Endothelial cell of umbilical vein (primary cell): ENCODE data around the gene EMCN. TPM values are rescaled to one million over a fixed set of nuclear protein-coding genes. Genes with fewer than 3 reads are reported as not detected.

Experiments used
- BruUV-seq: library from RNA; stranded (reverse); fragments of 400-500 nt; replicated peaks from 2 replicates; lab custom pipeline; 2021; lab: Mats Ljungman, UMichigan
- CTCF ChIA-PET: fragments of 300-600, 350-600 bp; sonication (Branson Sonifier 250); formaldehyde crosslinking; loops from one replicate; lab custom pipeline; 2021; ENCODE audit warnings: antibody characterized with exemption, inconsistent platforms; lab: Charles Lee
- POLR2A ChIA-PET: fragments of 300-600, 350-600 bp; sonication (Branson Sonifier 250); formaldehyde crosslinking; loops from one replicate; lab custom pipeline; 2021; ENCODE audit warnings: antibody characterized with exemption, inconsistent platforms; lab: Charles Lee
- DNase-seq: peaks from one replicate; pipeline ENCODE4 v3.0.0-alpha.2; 2011; ENCODE audit warnings: low read depth, low spot score
- FAIRE-seq: peaks from 2 replicates; lab custom pipeline; 2011; peaks lifted over from hg19 to GRCh38; lab: Jason Lieb, UNC
- H2AFZ ChIP-seq: 2 replicates; pipeline ENCODE4 v1.6.0; 2012; ENCODE audit warnings: low read depth, low read length, control low read depth, inconsistent platforms
- H3K27ac ChIP-seq: 2 replicates; pipeline ENCODE4 v1.5.1; 2011; ENCODE audit warnings: low read depth, mild to moderate bottlenecking, control low read depth, low read length, moderate library complexity; ENCODE audit not compliant: insufficient read depth
- H3K27me3 ChIP-seq, 2 experiments: 2 replicates each; pipeline versions ENCODE4 v1.6.0 to v1.6.1; 2011; ENCODE audit warnings: low read length in 2 of 2, mixed read lengths in 1 of 2; ENCODE audit not compliant: control insufficient read depth in 2 of 2, insufficient read depth in 2 of 2
- H3K36me3 ChIP-seq, 2 experiments: 2 replicates in 1 of 2; 3 replicates in 1 of 2; pipeline ENCODE4 v1.5.1; 2011; ENCODE audit warnings: low read length in 2 of 2, mild to moderate bottlenecking in 1 of 2, moderate library complexity in 1 of 2; ENCODE audit not compliant: control insufficient read depth in 2 of 2, insufficient read depth in 2 of 2; ENCODE audit errors: extremely low read depth in 1 of 2
- H3K4me1 ChIP-seq: 3 replicates; pipeline ENCODE4 v1.5.1; 2011; ENCODE audit warnings: mild to moderate bottlenecking, low read length; ENCODE audit not compliant: control insufficient read depth, insufficient read depth; ENCODE audit errors: extremely low read depth
- H3K4me2 ChIP-seq: 2 replicates; pipeline ENCODE4 v1.6.1; 2011; ENCODE audit warnings: low read length, control low read depth, mixed read lengths; ENCODE audit not compliant: insufficient read depth
- H3K4me3 ChIP-seq, 3 experiments: fragments of 200-600 bp in 1 of 3; sonication (generic), shearing (Covaris generic) in 1 of 3; replicated peaks in 1 of 3; 2 replicates each; pipeline ENCODE4 v1.5.1; 2011 to 2016; ENCODE audit warnings: control low read depth in 3 of 3, low read length in 3 of 3, mild to moderate bottlenecking in 2 of 3, inconsistent platforms in 1 of 3, low read depth in 1 of 3, moderate library complexity in 1 of 3; ENCODE audit not compliant: insufficient read depth in 1 of 3
- H3K79me2 ChIP-seq: 2 replicates; pipeline ENCODE4 v1.6.0; 2012; ENCODE audit warnings: low read length, inconsistent platforms; ENCODE audit not compliant: control insufficient read depth, insufficient read depth
- H3K9ac ChIP-seq: replicated peaks from 2 replicates; pipeline ENCODE3; 2011; ENCODE audit warnings: low read length, control low read depth; ENCODE audit not compliant: insufficient read depth; ENCODE audit errors: extremely low read depth
- H3K9me1 ChIP-seq: replicated peaks from 3 replicates; pipeline ENCODE4 v1.6.0; 2011; ENCODE audit warnings: mild to moderate bottlenecking, low read length; ENCODE audit not compliant: control insufficient read depth, insufficient read depth; ENCODE audit errors: extremely low read depth
- H3K9me3 ChIP-seq: replicated peaks from 2 replicates; pipeline ENCODE4 v1.5.1; 2012; ENCODE audit warnings: low read length, inconsistent platforms; ENCODE audit not compliant: control insufficient read depth, insufficient read depth
- H4K20me1 ChIP-seq: replicated peaks from 2 replicates; pipeline ENCODE3; 2011; ENCODE audit warnings: mild to moderate bottlenecking, low read length; ENCODE audit not compliant: control insufficient read depth, insufficient read depth; ENCODE audit errors: extremely low read depth
- EZH2 ChIP-seq: IDR thresholded peaks from 2 replicates; pipeline ENCODE4 v1.6.1; 2012; ENCODE audit warnings: borderline replicate concordance, low read depth, mild to moderate bottlenecking, moderate library complexity, low read length, inconsistent platforms; ENCODE audit not compliant: severe bottlenecking
- FOS ChIP-seq: IDR thresholded peaks from 2 replicates; pipeline ENCODE4 v1.6.1; 2011; ENCODE audit warnings: mild to moderate bottlenecking, low read length, moderate library complexity, borderline replicate concordance; ENCODE audit not compliant: insufficient read depth
- GATA2 ChIP-seq: IDR thresholded peaks from 2 replicates; pipeline ENCODE4 v1.7.0; 2011; ENCODE audit warnings: low read depth, mild to moderate bottlenecking, moderate library complexity, mixed read lengths, low read length; ENCODE audit not compliant: insufficient read length, insufficient read depth
- JUN ChIP-seq: IDR thresholded peaks from 2 replicates; pipeline ENCODE4 v1.6.1; 2011; ENCODE audit warnings: borderline replicate concordance, low read depth; ENCODE audit not compliant: insufficient read length, insufficient read depth
- MYC ChIP-seq: IDR thresholded peaks from one replicate; pipeline ENCODE4 v1.6.1; 2011; ENCODE audit warnings: mild to moderate bottlenecking, low read depth, low read length
- POLR2A ChIP-seq: IDR thresholded peaks from 2 replicates; pipeline ENCODE4 v1.6.1; 2012; ENCODE audit warnings: low read depth, mild to moderate bottlenecking, control low read depth, low read length
- POLR2AphosphoS5 ChIP-seq: IDR thresholded peaks from 2 replicates; pipeline ENCODE4 v1.6.1; 2012; ENCODE audit warnings: low read depth, mild to moderate bottlenecking, control low read depth, low read length, moderate library complexity; ENCODE audit not compliant: insufficient read depth
- dilution Hi-C: fragments of 300-500 bp; cut with MboI; formaldehyde crosslinking; loops from one replicate; pipeline ENCODE4 v1.15.0; 2019; ENCODE audit warnings: low sequenced_read_pairs; ENCODE audit not compliant: extremely low pct_ligation_motif_present
- intact Hi-C: fragments of 100-400 bp; cut with micrococcal nuclease; formaldehyde crosslinking; loops from one replicate; pipeline ENCODE4 v1.10.0; 2022
- polyA plus RNA-seq, 4 experiments: library from polyadenylated mRNA; depleted of rRNA in 3 of 4; stranded (reverse) in 3 of 4; unstranded in 1 of 4; fragments of >200 nt; gene quantifications; 2 replicates each; pipeline versions ENCODE4 v1.2.1 to v1.2.3, GENCODE V29; 2011 to 2012; ENCODE audit warnings: missing spikeins in 1 of 4
- total RNA-seq: library from RNA; stranded (reverse); gene quantifications from 2 replicates; pipeline ENCODE4 v1.2.3, GENCODE V29; 2021
- TF ChIP-seq, protein P1 (sequence below), 2 donors: IDR thresholded peaks; 1 replicate in 1 of 2; 2 replicates in 1 of 2; pipeline ENCODE4 v1.5.1; 2011; ENCODE audit warnings: low read length in 2 of 2, mild to moderate bottlenecking in 2 of 2, moderate library complexity in 2 of 2, control low read depth in 1 of 2, inconsistent platforms in 1 of 2, low read depth in 1 of 2; ENCODE audit not compliant: insufficient read depth in 1 of 2; ENCODE audit errors: extremely low read depth in 1 of 2
- TF ChIP-seq, protein P2 (sequence below): IDR thresholded peaks from 2 replicates; pipeline ENCODE4 v1.6.1; 2011; ENCODE audit not compliant: insufficient read depth, insufficient read length

EMCN gene
- total and polyA plus RNA-seq, 2 donors (not counting 3 experiments of a cell fraction or from before 2014, with no cell fraction given), result 51.6 to 97.3 TPM

DNA sequence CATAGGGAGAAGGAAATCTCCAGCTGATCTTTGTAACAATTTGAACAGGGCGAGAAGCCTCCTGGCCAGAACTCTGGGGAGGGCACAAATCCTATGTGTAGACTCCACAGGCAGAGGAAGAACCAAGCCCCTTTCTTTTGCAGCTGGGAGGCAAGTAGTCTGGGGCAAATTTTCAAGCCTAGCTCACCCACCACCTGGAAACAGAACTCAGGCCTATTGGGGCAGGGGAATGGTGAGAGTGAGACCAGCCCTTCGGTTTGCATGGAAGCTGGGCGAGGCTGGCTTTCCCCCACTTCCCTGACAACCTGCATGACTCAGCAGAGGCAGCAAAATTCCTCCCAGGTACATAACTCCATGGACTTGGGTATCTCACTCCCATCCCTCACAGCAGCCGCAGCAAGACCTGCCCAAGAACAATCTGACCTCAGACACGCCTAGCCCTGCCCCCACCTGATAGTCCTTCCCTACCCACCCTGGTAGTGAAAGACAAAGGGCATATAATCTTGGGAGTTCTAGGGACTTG lies 138.2 kb downstream of the EMCN start:
- Histone ChIP-seq H3K9ac (no peak overlapping the region), H3K9me3 (no peaks in the 10 kb centered on the region), H4K20me1 (no peaks in the 10 kb centered on the region), H3K4me2 (no peak overlapping the region), H3K79me2 (no peaks in the 10 kb centered on the region), H3K36me3 (no peaks in the 10 kb centered on the region), H3K4me3 (no peak overlapping the region), H2AFZ (no peak overlapping the region), H3K4me1 (no peaks in the 10 kb centered on the region), H3K27me3 (no peaks in the 10 kb centered on the region), H3K27ac (no peak overlapping the region), H3K9me1 (no peaks in the 10 kb centered on the region)
- no peak for FAIRE-seq
- no TSS peak for BruUV-seq
- no peak for TF ChIP-seq MYC
- no peak for TF ChIP-seq GATA2
- no peak for TF ChIP-seq POLR2AphosphoS5
- TF ChIP-seq, protein P1, sequence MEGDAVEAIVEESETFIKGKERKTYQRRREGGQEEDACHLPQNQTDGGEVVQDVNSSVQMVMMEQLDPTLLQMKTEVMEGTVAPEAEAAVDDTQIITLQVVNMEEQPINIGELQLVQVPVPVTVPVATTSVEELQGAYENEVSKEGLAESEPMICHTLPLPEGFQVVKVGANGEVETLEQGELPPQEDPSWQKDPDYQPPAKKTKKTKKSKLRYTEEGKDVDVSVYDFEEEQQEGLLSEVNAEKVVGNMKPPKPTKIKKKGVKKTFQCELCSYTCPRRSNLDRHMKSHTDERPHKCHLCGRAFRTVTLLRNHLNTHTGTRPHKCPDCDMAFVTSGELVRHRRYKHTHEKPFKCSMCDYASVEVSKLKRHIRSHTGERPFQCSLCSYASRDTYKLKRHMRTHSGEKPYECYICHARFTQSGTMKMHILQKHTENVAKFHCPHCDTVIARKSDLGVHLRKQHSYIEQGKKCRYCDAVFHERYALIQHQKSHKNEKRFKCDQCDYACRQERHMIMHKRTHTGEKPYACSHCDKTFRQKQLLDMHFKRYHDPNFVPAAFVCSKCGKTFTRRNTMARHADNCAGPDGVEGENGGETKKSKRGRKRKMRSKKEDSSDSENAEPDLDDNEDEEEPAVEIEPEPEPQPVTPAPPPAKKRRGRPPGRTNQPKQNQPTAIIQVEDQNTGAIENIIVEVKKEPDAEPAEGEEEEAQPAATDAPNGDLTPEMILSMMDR (IDR thresholded peaks at IDR 0.05; ENCODE audit: extremely low read depth in 1 of 2, insufficient read depth in 1 of 2, low read depth in 1 of 2, low read length in 2 of 2), result no peak
- TF ChIP-seq FOS, result no peak
- no peak for TF ChIP-seq POLR2A
- TF ChIP-seq, protein P2, sequence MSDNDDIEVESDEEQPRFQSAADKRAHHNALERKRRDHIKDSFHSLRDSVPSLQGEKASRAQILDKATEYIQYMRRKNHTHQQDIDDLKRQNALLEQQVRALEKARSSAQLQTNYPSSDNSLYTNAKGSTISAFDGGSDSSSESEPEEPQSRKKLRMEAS, result no peak
- no peak for TF ChIP-seq EZH2
- TF ChIP-seq JUN, result no peak
- POLR2A ChIA-PET, result no interaction called here
- no peak for DNase-seq
- dilution Hi-C loops (no loop called here), intact Hi-C loops (no loop called here)
- CTCF ChIA-PET, result interaction anchor here (0.9 to 1.2 kb wide), 3 partner anchors 7 to 12 kb away, joined by 3 to 5 read pairs (median 3); no protein-coding TSS in a partner anchor
